Skeletal muscle tissue (tissue), 4 donors: ENCODE data around the gene SERPIND1. TPM values are rescaled to one million over a fixed set of nuclear protein-coding genes. Genes with fewer than 3 reads are reported as not detected.

Source experiments
- H3K27ac ChIP-seq: one replicate; pipeline ENCODE4 v1.7.0; 2013; ENCODE audit warnings: mild to moderate bottlenecking, low read depth, low read length, inconsistent platforms
- H3K27me3 ChIP-seq, 3 donors: one replicate each; pipeline ENCODE4 v1.7.0; 2013; ENCODE audit warnings: low read length in 3 of 3; ENCODE audit not compliant: control insufficient read depth in 3 of 3, insufficient read depth in 3 of 3
- H3K36me3 ChIP-seq, 3 donors: one replicate each; pipeline ENCODE4 v1.7.0; 2013; ENCODE audit warnings: low read length in 3 of 3; ENCODE audit not compliant: control insufficient read depth in 3 of 3, insufficient read depth in 3 of 3
- H3K4me1 ChIP-seq, 3 donors: one replicate each; pipeline ENCODE4 v1.7.0; 2013; ENCODE audit warnings: low read length in 3 of 3, mild to moderate bottlenecking in 3 of 3; ENCODE audit not compliant: control insufficient read depth in 3 of 3, insufficient read depth in 3 of 3
- H3K4me3 ChIP-seq, 3 donors: one replicate each; pipeline ENCODE4 v1.7.0; 2013; ENCODE audit warnings: low read length in 3 of 3
- H3K9ac ChIP-seq, 3 donors: one replicate each; pipeline ENCODE4 v1.7.0; 2013; ENCODE audit warnings: low read length in 3 of 3, mild to moderate bottlenecking in 3 of 3, moderate library complexity in 2 of 3, low read depth in 1 of 3
- H3K9me3 ChIP-seq, 3 donors: one replicate each; pipeline ENCODE4 v1.7.0; 2013; ENCODE audit warnings: low read length in 3 of 3; ENCODE audit not compliant: control insufficient read depth in 3 of 3
- total RNA-seq: library from RNA; depleted of rRNA; stranded (reverse); fragments of >200 nt; gene quantifications from one replicate; pipeline ENCODE4 v1.2.3, GENCODE V29; 2014
- donor health status: Osteomylitis.

SERPIND1 gene
- total RNA-seq, 1 donor from 2014 or later: not detected

DNA sequence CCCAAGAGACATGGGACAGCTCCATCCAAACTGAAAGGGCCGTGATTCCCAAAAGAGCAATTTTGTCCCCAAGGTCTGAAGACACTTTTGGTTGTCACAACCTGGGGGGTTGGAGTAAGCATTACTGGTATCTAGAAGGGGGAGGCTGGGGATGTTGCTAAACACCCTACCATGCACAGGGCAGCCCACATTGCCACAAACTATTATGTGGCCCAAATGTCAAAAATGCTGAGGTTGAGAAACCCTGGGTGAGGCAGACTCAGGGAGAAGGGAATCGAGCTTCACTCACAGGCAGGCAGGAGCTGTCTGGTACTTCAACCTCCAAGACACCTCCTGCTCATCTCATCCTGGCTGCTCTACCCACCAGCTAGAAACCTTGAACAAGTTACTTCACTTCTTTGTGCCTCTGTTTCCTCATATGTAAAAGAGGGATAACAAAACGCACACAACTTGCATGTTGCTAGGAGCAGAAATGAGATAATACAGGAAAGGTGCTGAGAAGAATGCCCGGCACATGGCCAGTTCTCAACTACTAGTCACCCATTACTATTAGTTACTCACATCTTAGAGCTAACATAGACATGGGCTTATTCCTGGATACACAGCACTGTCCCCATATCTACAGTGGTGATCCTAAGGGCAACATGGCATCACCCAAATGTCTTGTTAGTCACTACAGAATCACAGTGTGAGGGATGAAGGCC lies 8.8 kb downstream of the SERPIND1 start:
- Histone ChIP-seq H3K36me3 (peaks cover 7 to 27% (median 10%) of the 10 kb centered on the region in 3 donors), H3K4me3 (no peak overlapping the region), H3K9ac (no peak overlapping the region), H3K27ac (no peak overlapping the region), H3K9me3 (no peaks in the 10 kb centered on the region), H3K4me1 (peaks cover 2 to 7% (median 3%) of the 10 kb centered on the region in 3 donors), H3K27me3 (no peaks in the 10 kb centered on the region)

DNA sequence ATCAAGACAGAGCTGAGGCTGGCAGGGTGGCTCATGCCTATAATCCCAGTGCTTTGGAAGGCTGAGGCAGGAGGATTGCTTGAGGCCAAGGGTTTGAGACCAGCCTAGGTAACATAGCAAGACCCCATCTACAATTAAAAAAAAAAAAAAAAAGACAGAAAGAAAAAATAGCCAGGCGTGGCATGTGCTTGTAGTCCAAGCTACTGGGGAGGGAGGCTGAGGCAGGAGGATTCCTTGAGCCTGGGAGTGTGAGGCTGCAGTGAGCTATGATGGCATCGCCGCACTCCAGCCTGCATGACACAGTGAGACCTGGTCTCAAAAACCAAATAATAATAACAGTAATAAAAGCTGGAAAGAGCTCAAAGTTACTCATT lies 9.4 kb downstream of the SERPIND1 start:
- Histone ChIP-seq H3K9ac (no peak overlapping the region), H3K4me1 (peaks cover 2 to 10% (median 3%) of the 10 kb centered on the region in 3 donors), H3K9me3 (no peaks in the 10 kb centered on the region), H3K27ac (no peak overlapping the region), H3K27me3 (no peaks in the 10 kb centered on the region), H3K36me3 (peaks cover 12 to 32% (median 16%) of the 10 kb centered on the region in 3 donors), H3K4me3 (no peak overlapping the region)

DNA sequence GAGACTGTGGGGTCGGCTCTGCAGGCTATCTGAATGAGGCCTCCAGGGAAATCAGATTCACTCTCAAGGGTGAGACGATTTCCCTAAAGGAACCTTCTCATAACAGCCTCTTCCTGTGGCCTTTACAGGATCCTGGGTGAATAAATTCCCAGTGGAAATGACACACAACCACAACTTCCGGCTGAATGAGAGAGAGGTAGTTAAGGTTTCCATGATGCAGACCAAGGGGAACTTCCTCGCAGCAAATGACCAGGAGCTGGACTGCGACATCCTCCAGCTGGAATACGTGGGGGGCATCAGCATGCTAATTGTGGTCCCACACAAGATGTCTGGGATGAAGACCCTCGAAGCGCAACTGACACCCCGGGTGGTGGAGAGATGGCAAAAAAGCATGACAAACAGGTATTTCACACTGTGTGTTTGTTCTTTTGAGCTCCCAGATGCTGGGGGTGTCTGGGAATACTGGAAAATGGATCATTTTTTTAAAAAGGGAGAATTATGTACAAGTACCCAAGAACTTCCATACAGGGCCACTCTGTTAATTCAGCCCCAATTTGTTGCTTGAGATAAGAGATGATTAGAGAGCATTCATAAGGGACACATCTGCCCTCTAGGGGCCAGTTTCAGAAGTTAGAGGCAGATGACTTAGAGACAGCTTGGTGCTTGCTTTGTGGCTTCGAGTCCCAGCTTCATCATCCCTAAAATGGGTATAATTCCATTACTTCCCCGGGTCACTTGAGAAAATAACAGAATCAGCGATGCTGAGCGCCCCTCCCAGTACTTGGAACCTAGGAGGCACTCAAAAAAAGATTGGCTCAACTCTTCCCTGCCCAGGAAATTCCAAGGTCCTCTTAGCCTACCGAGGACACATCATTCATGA lies 10.2 kb downstream of the SERPIND1 start:
- peaks cover 14 to 35% (median 18%) of the 10 kb centered on the region in 3 donors for H3K36me3 ChIP-seq
- H3K4me1 ChIP-seq: peaks cover 2 to 10% (median 3%) of the 10 kb centered on the region in 3 donors
- H3K9ac ChIP-seq: no peak overlapping the region
- H3K4me3 ChIP-seq: no peak overlapping the region
- H3K9me3 ChIP-seq: no peaks in the 10 kb centered on the region
- H3K27ac ChIP-seq: no peak overlapping the region
- H3K27me3 ChIP-seq: no peaks in the 10 kb centered on the region

DNA sequence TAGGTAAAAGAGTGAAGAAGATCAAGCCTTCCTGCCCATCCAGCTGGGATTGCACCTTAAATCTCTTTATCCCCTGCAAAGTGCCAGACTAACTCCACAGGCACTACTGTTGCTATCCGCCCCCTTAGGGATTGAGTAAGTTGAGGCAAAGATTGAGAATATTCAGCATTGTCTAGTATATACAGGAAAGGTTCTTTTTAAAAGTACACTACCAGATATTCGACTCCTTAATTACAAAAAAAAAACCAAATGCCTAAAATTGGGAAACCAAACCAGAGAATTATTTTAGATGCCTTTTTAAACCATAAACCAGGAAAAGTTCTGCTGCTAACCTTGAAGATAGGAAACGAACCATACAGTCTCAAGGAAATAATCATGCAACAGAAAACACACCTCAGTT lies 11.5 kb downstream of the SERPIND1 start:
- H3K9me3 ChIP-seq: no peaks in the 10 kb centered on the region
- H3K4me1 ChIP-seq: peaks cover 2 to 10% (median 3%) of the 10 kb centered on the region in 3 donors
- H3K36me3 ChIP-seq: peaks cover 8 to 28% (median 18%) of the 10 kb centered on the region in 3 donors
- no peak overlapping the region for H3K4me3 ChIP-seq
- no peaks in the 10 kb centered on the region for H3K27me3 ChIP-seq
- H3K9ac ChIP-seq: no peak overlapping the region
- H3K27ac ChIP-seq: no peak overlapping the region

DNA sequence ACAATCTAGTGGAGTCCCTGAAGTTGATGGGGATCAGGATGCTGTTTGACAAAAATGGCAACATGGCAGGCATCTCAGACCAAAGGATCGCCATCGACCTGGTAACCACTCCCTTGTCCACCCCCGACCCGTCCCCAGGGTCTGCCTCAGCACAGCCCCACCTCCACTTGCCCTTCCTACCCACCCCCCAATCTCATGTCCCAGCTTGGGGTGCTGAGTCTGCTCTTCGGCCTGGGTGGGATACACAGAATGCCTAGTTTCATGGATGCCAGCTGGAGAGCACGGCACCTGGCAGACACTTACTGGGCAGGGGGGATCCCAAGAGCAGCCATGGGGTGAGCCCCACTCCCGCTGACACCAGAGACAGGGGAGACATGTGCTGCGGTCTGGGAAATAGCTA lies 12.1 kb downstream of the SERPIND1 start:
- peaks cover 8 to 28% (median 18%) of the 10 kb centered on the region in 3 donors for H3K36me3 ChIP-seq

DNA sequence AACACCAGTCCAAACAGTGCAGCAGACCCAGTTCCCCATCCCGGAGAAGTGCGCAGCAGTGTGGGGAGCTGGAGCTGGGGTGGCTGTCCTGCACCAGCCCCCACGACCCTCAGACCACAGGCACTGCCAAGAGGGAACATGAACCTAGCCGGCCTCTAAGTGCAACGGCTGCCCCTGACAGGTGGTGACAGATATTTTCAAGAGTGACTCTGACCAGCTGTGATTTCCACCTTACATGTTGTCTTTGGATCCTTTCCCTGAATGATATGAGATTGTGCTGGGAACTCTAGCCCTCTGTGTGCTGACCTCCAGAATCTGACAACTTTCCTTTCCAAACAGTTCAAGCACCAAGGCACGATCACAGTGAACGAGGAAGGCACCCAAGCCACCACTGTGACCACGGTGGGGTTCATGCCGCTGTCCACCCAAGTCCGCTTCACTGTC lies 12.6 kb downstream of the SERPIND1 start:
- Histone ChIP-seq H3K27ac (no peak overlapping the region), H3K4me3 (no peak overlapping the region), H3K9ac (peak overlapping the region in 2 of 3 donors; percentile 14 to 24), H3K9me3 (no peaks in the 10 kb centered on the region), H3K36me3 (peaks cover 8 to 31% (median 15%) of the 10 kb centered on the region in 3 donors), H3K4me1 (peaks cover 2 to 10% (median 3%) of the 10 kb centered on the region in 3 donors), H3K27me3 (no peaks in the 10 kb centered on the region)

More for the DNA sequence above, 12.1 kb downstream of the SERPIND1 start:
- Histone ChIP-seq H3K27me3 (no peaks in the 10 kb centered on the region), H3K9me3 (no peaks in the 10 kb centered on the region), H3K9ac (no peak overlapping the region), H3K4me1 (peaks cover 2 to 10% (median 3%) of the 10 kb centered on the region in 3 donors), H3K27ac (no peak overlapping the region), H3K4me3 (no peak overlapping the region)

DNA sequence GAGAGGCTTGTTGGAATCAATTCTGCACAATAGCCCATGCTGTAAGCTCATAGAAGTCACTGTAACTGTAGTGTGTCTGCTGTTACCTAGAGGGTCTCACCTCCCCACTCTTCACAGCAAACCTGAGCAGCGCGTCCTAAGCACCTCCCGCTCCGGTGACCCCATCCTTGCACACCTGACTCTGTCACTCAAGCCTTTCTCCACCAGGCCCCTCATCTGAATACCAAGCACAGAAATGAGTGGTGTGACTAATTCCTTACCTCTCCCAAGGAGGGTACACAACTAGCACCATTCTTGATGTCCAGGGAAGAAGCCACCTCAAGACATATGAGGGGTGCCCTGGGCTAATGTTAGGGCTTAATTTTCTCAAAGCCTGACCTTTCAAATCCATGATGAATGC lies 13.3 kb downstream of the SERPIND1 start:
- H3K4me3 ChIP-seq: no peak overlapping the region
- peaks cover 11 to 33% (median 17%) of the 10 kb centered on the region in 3 donors for H3K36me3 ChIP-seq
- no peaks in the 10 kb centered on the region for H3K9me3 ChIP-seq

DNA sequence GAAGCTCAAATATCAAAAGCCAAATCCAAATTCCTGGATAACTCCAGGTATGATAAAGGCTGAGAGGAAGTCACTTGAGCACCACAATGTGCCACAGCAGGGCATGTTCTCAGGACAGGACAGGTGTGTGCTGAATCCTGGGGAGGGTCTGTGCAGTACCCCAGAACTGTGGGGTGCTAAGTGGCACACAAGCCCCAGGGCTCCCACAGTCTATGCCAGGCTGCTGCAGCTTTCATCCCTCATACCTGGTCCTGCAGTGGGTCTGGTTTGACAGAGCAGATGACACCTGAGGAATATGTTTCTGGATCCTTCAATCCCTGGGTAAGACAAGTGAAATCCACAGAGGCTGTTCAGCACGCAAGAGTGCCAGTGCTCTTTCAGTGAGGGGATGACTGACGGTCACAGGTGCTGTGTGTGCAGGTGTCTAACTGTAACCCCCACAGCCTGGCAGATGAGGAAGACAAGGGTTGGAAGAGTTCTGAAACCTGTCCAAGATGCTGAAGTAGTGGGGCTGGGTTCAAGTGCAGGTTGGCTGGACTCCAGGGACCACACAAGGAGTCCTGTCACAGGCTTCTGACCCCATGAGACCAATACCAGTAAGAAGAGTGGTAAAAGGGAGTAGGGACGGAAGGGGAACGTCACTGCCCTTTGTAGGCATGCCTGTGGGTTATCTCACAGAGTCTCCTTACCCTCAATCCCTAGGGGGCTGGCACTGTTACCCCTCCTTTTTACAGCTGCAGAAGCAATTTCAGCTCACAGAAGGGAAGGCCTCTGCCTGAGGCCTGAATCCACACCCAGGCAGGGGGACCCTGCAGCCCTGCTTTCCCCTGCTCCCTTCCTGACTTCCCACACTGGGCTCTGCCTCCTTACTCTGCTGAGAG lies 14.1 kb downstream of the SERPIND1 start:
- no peaks in the 10 kb centered on the region for H3K27me3 ChIP-seq
- peaks cover 18 to 41% (median 24%) of the 10 kb centered on the region in 3 donors for H3K36me3 ChIP-seq
- H3K9ac ChIP-seq: peak overlapping the region in 1 of 3 donors; percentile 8
- H3K4me3 ChIP-seq: no peak overlapping the region
- peaks cover 2 to 10% (median 3%) of the 10 kb centered on the region in 3 donors for H3K4me1 ChIP-seq
- no peaks in the 10 kb centered on the region for H3K9me3 ChIP-seq
- H3K27ac ChIP-seq: no peak overlapping the region

More for the DNA sequence above, 13.3 kb downstream of the SERPIND1 start:
- Histone ChIP-seq H3K27ac (no peak overlapping the region), H3K9ac (peak overlapping the region in 1 of 3 donors; percentile 8), H3K4me1 (peaks cover 2 to 10% (median 3%) of the 10 kb centered on the region in 3 donors), H3K27me3 (no peaks in the 10 kb centered on the region)

DNA sequence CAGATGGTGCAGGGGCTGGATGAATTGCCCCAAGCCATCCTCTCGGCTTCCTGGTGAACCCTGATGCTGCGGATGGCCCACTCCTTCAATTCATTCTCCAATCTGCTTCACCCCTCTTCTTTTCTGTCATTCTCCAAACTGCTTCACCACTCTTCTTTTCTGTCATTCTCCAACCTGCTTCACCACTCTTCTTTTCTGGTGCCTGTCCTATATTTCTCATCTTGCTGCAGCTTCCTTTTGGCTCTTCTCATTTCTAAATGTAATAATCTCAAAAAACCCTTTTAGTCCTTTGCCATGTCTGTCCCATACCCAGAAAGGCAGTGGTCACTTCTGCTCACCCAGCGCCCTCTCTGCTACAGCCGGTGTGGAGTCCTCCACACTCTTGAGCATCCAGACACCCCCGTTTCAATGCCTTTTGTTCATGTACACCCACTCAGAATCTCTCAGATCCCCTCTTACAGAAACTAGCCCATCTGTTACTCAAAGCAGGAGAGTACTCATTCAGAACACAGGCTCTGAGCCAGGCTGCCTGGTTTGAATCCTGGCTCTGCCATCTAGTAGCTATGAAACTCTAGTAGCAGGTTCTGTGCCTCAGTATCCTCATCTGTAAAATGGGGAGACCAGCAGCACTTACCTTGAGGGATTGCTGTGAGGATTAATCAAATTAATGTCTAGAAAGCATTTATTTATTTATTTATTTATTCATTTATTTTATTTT lies 14.9 kb downstream of the SERPIND1 start:
- H3K4me3 ChIP-seq: no peak overlapping the region
- no peak overlapping the region for H3K9ac ChIP-seq
- peaks cover 2 to 10% (median 3%) of the 10 kb centered on the region in 3 donors for H3K4me1 ChIP-seq
- H3K9me3 ChIP-seq: no peaks in the 10 kb centered on the region
- peaks cover 20 to 41% (median 25%) of the 10 kb centered on the region in 3 donors for H3K36me3 ChIP-seq
- no peak overlapping the region for H3K27ac ChIP-seq
- no peaks in the 10 kb centered on the region for H3K27me3 ChIP-seq
